RKO (cell line): ENCODE data around the gene DDX28.
"Not testable (repeated sequence)": the region's sequence is repeated elsewhere in the genome, so short reads cannot be mapped to it uniquely, and the experiment has no call there.

Experiments used
- DNase-seq: peaks from one replicate; pipeline ENCODE4 v3.0.0-alpha.2; 2016; ENCODE audit warnings: low spot score

Gene DDX28

GRCh38 chr16:68037841-68038597 is 15.0 kb upstream of the DDX28 start:
- no peak for DNase-seq

DNA sequence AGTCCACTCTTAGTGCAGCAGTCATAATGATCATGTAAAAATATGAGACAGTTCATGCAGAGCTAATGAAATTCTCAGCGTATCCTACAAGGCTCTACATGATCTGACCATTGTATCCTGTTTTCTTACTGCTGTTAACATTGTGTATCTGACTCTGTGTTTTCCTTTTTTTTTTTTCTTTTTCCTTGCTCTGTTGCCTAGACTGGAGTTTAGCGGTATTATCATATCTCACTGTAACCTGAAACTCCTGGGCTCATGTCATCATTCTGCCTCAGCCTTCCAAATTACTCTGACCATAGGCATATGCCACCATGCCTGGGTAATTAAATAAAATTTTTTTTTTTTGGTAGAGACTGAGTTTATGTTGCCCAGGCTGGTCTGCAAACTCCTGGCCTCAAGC is 12.2 kb upstream of the DDX28 start:
- no peak for DNase-seq

DNA sequence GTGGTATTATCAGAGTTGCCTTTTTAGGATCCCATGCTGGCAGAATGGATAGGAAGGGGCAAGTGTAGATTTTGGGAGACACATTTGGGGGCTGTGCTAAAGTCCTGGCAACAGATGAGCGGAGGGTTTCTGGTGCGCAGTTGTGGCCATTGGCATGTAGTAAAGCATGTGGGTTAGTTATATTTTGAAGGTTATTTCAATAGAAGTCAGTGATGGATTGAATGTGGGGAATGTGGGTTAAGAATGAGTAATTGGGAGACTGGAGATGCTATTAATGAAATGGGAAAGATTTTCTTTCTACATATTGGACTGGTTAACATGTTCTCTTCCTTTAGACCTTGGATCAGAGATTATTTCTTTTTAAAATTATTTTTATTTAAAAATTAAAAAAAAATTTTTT is 10.1 kb upstream of the DDX28 start:
- DNase-seq: no peak

DNA sequence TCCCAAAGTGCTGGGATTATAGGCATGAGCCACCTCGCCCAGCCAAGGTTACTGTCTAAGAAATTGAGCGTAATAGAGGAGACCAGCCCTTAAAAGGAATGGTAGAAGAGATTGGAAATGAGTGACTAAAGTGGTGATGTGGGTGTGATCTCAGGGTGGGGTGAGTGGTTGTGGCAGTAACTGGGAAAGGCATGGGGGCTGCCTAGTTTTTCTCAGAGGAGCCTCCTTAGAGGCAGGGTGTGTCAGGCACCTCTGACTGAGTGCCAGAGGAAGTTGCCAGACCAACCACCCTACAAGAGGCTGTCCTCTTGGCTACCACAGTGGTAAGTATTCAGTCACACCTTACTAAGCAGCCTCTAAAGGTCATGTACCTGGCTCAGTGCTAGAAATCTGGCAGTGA is 8.9 kb upstream of the DDX28 start:
- no peak for DNase-seq

DNA sequence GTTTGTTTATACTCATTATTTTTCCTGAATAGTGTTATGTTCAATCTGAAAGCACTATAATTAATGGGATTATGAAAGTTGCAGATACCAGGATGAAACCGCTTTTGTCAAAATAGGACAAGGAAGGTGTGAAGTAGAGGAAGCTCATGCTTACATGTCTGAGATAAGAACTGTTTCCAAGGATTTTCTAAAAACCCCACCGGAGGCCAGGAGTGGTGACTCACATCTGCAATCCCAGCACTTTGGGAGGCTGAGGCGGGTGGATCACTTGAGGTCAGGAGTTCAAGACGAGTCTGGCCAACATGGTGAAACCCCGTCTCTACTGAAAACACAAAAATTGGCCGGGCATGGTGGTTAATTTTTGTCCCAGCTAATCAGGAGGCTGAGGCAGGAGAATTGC is 7.1 kb upstream of the DDX28 start:
- not testable (repeated sequence) for DNase-seq

DNA sequence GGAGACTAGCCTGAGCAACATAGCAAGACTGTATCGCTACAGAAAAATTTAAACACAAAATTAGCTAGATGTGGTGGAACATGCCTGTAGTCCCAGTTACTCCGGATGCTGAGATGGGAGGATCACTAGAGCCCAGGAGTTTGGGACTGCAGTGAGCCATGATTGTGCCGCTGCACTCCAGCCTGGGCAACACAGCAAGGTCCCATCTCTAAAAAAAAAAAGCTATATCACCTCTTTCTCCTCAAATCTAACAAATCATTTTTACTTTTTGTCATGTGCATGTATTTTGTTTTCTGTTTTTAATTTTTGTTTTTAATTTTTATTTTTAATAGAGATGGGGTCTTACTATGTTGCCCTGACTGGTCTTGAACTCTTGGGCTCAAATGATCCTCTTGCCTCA is 6.0 kb upstream of the DDX28 start:
- DNase-seq: no peak

GRCh38 chr16:68022278-68022727 is 729 bp downstream of the DDX28 start:
- peak; percentile 10 for DNase-seq

DNA sequence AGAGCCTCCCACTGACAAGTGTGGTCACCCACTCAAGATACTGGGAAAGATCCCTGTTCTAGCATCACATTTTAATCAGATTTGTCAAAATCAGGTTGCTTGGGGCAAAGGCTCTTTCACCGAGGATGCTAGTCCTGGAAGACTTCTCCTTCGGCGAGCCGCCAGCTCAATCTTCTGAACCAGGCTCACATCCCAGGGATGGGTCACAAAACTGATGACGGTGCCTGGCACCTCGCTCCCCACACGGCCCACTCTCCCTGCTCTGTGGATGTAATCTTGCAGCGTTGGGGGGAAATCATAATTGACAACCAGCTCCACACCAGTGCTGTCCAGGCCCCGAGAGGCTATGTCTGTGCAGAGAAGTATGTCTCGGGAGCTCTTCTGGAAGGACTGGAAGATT is 1.5 kb downstream of the DDX28 start:
- DNase-seq: no peak

- no peak for DNase-seq
These were observed 3.8 kb downstream of the DDX28 start for GRCh38 chr16:68019167-68019680.

GRCh38 chr16:68015681-68016080 is 7.4 kb downstream of the DDX28 start, which contains the start of gene DPEP2NB:
Gene DPEP2NB (minus strand): TSS chr16:68015911. CDS start chr16:68015770, 141 bp downstream.
- no peak for DNase-seq

DNA sequence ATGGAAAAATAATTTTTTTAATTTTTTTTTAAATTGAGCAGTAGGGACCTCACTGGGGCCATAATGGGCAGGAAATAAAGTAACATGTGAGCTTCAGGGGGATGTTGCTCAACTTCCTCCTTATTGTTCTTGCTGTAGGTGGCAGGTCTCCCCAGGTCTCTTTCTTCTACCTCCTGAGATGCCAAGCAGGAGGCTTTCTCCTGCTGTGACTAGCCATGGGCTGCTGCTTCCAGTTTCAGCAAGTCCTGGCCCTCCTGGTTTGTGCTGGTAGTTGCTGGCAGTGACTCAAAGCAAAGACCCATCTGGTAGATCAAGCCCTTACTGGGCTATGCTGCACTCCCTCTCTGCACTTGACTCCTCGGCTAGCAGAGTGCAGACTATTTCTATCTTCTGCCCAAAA is 9.6 kb downstream of the DDX28 start:
- no peak for DNase-seq

GRCh38 chr16:68009872-68010271 is 13.2 kb downstream of the DDX28 start:
- not testable (repeated sequence) for DNase-seq

- no peak for DNase-seq
These were observed 13.8 kb downstream of the DDX28 start for GRCh38 chr16:68009157-68009735.

DNA sequence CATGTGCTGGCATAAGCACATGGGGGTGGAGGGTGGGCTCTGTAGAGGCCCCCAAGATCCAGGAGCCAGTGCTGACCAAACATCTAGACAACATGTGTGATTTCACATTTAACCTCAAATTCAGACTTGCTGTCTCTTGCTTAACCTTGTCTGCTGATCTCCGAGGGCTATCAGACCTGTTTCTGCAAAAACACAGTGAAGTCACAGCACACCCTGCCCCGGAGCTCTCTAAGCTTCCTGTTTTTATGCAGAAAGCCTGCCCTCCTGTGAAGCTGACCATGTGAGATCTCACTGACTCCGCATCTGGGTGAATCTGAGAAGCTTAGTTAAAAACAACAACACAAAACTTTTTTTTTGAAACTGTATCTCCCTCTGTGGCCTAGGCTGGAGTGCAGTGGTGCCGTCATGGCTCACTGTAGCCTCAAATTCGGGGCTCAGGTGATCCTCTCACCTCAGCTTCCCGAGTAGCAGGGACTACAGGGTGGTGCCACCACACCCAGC is 17.2 kb downstream of the DDX28 start:
- DNase-seq: no peak

DNA sequence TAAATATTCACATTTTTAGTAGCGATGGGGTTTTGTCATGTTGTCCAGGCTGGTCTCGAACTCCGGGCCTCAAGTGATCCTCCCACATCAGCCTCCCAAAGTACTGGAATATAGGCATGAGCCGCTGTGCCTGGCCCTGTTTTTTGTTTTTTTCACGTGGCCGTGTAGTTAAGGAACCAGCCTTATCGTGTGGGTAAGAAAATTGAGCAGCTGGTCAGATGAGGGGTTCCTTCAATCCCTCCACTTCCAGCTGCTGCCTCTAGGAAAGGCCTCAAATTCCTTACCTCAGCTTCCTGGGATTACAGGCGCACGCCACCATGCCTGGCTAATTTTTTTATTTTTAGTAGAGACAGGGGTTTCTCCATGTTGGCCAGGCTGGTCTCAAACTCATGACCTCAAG is 17.8 kb downstream of the DDX28 start:
- DNase-seq: no peak

GRCh38 chr16:68003031-68003430 is 20.0 kb downstream of the DDX28 start:
- DNase-seq: no peak

DNA sequence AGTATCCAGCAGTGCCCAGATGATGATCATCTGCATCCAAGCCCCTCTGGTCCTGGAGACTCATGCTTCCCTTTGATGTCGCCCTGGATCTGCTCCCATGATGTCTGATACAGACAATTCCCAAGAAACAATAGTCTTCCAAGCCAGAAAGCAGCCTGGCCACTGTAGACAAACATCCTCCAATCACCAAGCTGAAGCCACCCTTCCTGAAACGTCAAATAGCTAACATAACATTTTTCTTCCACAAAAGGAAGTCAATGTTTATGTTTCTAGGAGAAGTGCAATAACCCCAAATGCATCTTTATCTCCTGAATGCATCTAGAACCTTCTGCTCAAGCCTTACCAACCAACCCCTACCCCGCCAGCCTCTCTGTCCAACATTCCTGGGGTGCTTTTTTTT is 22.6 kb downstream of the DDX28 start:
- DNase-seq: no peak

DNA sequence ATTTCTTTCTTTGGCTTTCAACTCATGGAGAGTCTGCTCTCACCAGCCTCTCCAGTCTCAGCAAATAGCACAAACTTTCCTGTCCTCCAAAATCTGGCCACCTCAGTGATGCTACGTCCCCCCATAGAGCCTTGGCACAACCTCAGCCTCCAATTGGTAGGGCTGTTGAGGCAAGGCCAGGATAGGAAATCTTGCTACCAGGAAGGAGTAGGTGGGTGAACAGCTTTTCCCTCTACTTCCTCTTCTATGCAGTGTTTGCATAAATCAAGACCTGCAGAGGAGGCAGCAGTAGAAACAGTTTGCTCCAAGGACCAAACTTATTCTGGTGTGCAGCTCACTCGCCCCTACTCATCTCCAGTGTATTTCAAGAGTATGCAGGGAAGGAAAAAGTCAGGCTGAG is 23.0 kb downstream of the DDX28 start:
- DNase-seq: no peak

- DNase-seq: not testable (repeated sequence)
These were observed 24.0 kb downstream of the DDX28 start, which contains the start of gene DPEP2 for GRCh38 chr16:67998779-67999688. Gene DPEP2 (minus strand): TSS chr16:67999484. CDS start chr16:67993212, 6,272 bp downstream.

- DNase-seq: not testable (repeated sequence)
These were observed 24.7 kb downstream of the DDX28 start for GRCh38 chr16:67998231-67998778.

GRCh38 chr16:67996666-67997065 is 26.4 kb downstream of the DDX28 start:
- DNase-seq: no peak

DNA sequence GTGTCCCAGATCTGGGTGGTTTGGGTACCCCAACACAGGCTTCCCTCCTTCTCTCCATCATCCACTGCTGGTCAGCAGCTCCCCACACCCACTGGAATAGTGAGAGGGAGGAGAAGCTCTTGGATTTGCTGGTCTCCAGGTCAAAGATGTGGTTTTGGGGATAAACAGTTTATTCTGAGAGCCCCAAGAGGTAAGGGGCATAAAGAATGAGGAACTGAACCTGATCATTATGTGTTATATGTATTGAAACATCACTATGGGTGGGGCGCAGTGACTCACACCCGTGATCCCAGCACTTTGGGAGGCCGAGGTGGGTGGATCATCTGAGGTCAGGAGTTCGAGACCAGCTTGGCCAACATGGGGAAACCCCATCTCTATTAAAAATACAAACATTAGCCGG is 27.6 kb downstream of the DDX28 start:
- DNase-seq: no peak
